ENCODE data around the gene PAX8. TPM values are rescaled to one million over a fixed set of nuclear protein-coding genes. Genes with fewer than 3 reads are reported as not detected.
A peak's percentile ranks its signal among the peaks of the same experiment; 100 is the strongest.

Gene PAX8
- total RNA-seq, 2 experiments from 2014 or later = 0.36 to 0.52 TPM

DNA sequence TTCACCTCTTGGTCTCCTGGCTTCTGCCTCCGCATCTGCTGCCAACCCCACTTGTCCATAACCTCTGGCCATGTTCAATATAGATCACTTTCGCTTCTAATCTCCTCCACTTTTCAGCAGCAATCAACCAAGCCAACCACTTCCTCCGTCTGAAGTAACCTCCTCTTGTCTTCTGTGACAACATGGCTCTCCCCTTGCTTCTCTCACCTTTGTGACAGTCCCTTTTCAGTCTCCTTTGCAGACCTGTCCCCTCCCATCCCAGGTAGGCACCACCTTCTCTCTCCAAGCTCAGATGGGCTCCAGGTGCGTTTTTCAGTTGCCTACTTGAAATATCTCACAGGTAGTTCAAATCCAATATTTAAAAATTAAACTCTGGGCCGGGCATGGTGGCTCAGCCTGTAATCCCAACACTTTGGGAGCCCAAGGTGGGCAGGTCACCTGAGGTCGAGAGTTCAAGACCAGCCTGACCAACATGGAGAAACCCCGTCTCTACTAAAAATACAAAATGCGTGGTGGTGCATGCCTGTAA is 109.7 kb downstream of the PAX8 start:
- no peaks in the 10 kb centered on the region for H3K9me3 ChIP-seq (ENCODE audit: control insufficient read depth in 1 of 2, insufficient read depth in 1 of 2, low read length in 2 of 2)
- intact Hi-C loops (cut with DNase I, micrococcal nuclease) = no loop called here
- CTCF ChIA-PET = interaction anchor here (1.3 kb wide), 1 partner anchor 31 kb away, joined by 3 read pairs; no protein-coding TSS in a partner anchor

DNA sequence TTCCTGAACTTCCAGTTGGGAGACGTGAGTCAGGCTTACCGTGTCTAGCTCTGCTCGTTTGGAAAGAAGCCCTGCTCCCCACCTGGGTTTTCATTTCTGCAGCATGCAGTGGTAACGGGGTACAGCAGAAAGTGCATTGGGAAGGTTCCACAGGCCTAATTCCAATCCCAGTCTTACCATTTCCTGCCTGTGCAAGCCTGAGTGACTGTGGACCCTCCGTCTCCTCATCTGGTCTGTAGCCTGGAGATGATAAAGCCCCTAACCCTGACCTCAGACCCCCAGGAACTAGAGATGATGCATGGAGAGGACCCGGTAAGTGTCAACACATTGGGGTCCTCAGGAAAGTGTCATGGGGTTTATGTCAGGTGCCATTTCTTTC is 110.8 kb downstream of the PAX8 start:
- H3K27me3 ChIP-seq (ENCODE audit: control insufficient read depth in 1 of 2, insufficient read depth in 2 of 2, low read length in 2 of 2) = no peaks in the 10 kb centered on the region
- no peaks in the 10 kb centered on the region for H3K9me3 ChIP-seq (ENCODE audit: control insufficient read depth in 1 of 2, insufficient read depth in 1 of 2, low read length in 2 of 2)
- peak overlapping the region; percentile 74 to 85 for H3K27ac ChIP-seq (ENCODE audit: low read depth in 1 of 2, low read length in 2 of 2)
- H3K4me3 ChIP-seq (ENCODE audit: low read length) = no peak overlapping the region
- ChIA-PET CTCF (interaction anchor here (1.0 to 2.5 kb wide), 3 partner anchors 9 to 31 kb away, joined by 3 to 7 read pairs (median 3); no protein-coding TSS in a partner anchor), POLR2A (interaction anchor here (1.5 to 3.3 kb wide), 3 partner anchors 11 to 30 kb away, joined by 3 to 27 read pairs (median 12); no protein-coding TSS in a partner anchor)
- intact Hi-C loops (cut with DNase I, micrococcal nuclease) = no loop called here
- Mint-ChIP-seq H3K9me3 (no peaks in the 10 kb centered on the region), H3K27ac (peak overlapping the region; percentile 90), H3K4me1 (ENCODE audit: low read depth) (peaks cover 73% of the 10 kb centered on the region), H3K27me3 (no peaks in the 10 kb centered on the region), H3K36me3 (ENCODE audit: low read depth) (no peaks in the 10 kb centered on the region), H3K4me3 (peak overlapping the region; percentile 74)
- TF ChIP-seq, protein P1, sequence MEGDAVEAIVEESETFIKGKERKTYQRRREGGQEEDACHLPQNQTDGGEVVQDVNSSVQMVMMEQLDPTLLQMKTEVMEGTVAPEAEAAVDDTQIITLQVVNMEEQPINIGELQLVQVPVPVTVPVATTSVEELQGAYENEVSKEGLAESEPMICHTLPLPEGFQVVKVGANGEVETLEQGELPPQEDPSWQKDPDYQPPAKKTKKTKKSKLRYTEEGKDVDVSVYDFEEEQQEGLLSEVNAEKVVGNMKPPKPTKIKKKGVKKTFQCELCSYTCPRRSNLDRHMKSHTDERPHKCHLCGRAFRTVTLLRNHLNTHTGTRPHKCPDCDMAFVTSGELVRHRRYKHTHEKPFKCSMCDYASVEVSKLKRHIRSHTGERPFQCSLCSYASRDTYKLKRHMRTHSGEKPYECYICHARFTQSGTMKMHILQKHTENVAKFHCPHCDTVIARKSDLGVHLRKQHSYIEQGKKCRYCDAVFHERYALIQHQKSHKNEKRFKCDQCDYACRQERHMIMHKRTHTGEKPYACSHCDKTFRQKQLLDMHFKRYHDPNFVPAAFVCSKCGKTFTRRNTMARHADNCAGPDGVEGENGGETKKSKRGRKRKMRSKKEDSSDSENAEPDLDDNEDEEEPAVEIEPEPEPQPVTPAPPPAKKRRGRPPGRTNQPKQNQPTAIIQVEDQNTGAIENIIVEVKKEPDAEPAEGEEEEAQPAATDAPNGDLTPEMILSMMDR (IDR thresholded peaks at IDR 0.05) = no peak
- no peak for ATAC-seq (ENCODE audit: poor library complexity)
- no peak for DNase-seq
- peaks cover 75% of the 10 kb centered on the region for H3K4me1 ChIP-seq (ENCODE audit: insufficient read depth, low read length)
- no peaks in the 10 kb centered on the region for H3K36me3 ChIP-seq (ENCODE audit: insufficient read depth, low read length)

More for the DNA sequence above, 109.7 kb downstream of the PAX8 start:
- peak overlapping the region; percentile 90 for H3K27ac Mint-ChIP-seq
- no peaks in the 10 kb centered on the region for H3K36me3 ChIP-seq (ENCODE audit: insufficient read depth, low read length)
- TF ChIP-seq, protein P1 (IDR thresholded peaks at IDR 0.05) = no peak
- H3K4me1 Mint-ChIP-seq (ENCODE audit: low read depth) = peaks cover 79% of the 10 kb centered on the region
- H3K36me3 Mint-ChIP-seq (ENCODE audit: low read depth) = peaks cover 7% of the 10 kb centered on the region
- no peaks in the 10 kb centered on the region for H3K27me3 ChIP-seq (ENCODE audit: control insufficient read depth in 1 of 2, insufficient read depth in 2 of 2, low read length in 2 of 2)
- peak overlapping the region; percentile 72 for H3K4me3 Mint-ChIP-seq
- DNase-seq (peak in 8 of 14 experiments; percentile 20 to 86 (median 46)), ATAC-seq (ENCODE audit: poor library complexity) (peak; percentile 44)
- H3K4me3 ChIP-seq (ENCODE audit: low read length) = peak overlapping the region; percentile 29
- peak overlapping the region; percentile 74 to 85 for H3K27ac ChIP-seq (ENCODE audit: low read depth in 1 of 2, low read length in 2 of 2)
- no peaks in the 10 kb centered on the region for H3K9me3 Mint-ChIP-seq
- POLR2A ChIA-PET = interaction anchor here (1.5 to 3.3 kb wide), 3 partner anchors 12 to 31 kb away, joined by 3 to 27 read pairs (median 12); no protein-coding TSS in a partner anchor
- peaks cover 86% of the 10 kb centered on the region for H3K4me1 ChIP-seq (ENCODE audit: insufficient read depth, low read length)
- no peaks in the 10 kb centered on the region for H3K27me3 Mint-ChIP-seq

DNA sequence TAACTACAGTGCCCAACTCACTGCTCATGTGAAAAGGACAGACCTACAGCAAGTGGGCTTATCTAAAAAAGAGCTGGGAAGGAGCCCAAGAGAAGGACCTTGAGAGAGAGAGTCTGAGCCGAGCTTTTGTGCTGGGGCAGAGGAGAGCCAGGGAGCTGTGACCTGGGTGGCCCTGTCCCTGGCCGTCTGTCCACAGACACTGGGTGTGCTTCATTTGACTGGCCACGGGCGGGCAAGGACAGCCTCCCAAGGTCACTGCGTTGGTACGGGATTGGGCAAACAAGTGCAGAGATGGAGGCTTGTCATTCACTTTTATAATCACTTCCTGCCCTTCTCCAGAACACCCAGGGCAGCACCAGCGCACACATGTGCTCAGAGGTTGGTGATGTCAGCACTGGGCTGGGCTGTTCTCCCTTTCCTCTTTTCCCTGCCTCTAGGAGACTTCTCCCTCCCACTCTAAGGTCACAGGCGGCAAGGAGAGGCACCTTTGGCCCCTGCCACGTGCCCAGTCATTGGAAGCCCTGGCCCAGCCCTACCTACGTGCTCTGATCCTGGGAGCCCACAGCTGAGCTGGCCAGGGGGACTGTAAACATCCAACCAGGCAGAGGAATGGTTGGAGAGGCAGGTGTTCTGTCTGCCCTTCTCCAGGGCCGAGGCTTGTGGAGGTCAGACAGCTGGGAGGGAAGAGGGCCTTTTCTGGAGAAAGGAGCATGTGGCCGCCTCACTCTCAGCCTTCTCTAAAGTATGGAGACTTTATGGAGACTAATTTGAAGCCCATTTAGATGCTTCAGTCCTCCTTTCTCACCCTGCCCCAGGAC is 111.4 kb downstream of the PAX8 start:
- Mint-ChIP-seq H3K9me3 (no peaks in the 10 kb centered on the region), H3K4me3 (peak overlapping the region; percentile 74), H3K27ac (peak overlapping the region; percentile 90), H3K27me3 (no peaks in the 10 kb centered on the region), H3K4me1 (ENCODE audit: low read depth) (peaks cover 73% of the 10 kb centered on the region), H3K36me3 (ENCODE audit: low read depth) (no peaks in the 10 kb centered on the region)
- ChIA-PET POLR2A (interaction anchor here (1.5 to 3.3 kb wide), 3 partner anchors 10 to 30 kb away, joined by 3 to 27 read pairs (median 12); no protein-coding TSS in a partner anchor), CTCF (interaction anchor here (0.7 to 2.5 kb wide), 4 partner anchors 9 to 32 kb away, joined by 3 to 7 read pairs (median 3); no protein-coding TSS in a partner anchor)
- Histone ChIP-seq H3K4me3 (ENCODE audit: low read length) (peak overlapping the region; percentile 17), H3K4me1 (ENCODE audit: insufficient read depth, low read length) (peaks cover 73% of the 10 kb centered on the region), H3K9me3 (ENCODE audit: control insufficient read depth in 1 of 2, insufficient read depth in 1 of 2, low read length in 2 of 2) (no peaks in the 10 kb centered on the region), H3K27me3 (ENCODE audit: control insufficient read depth in 1 of 2, insufficient read depth in 2 of 2, low read length in 2 of 2) (no peaks in the 10 kb centered on the region), H3K27ac (ENCODE audit: low read depth in 1 of 2, low read length in 2 of 2) (peak overlapping the region; percentile 74 to 85), H3K36me3 (ENCODE audit: insufficient read depth, low read length) (no peaks in the 10 kb centered on the region)
- intact Hi-C loops (cut with DNase I, micrococcal nuclease) = no loop called here
- peak in 8 of 14 experiments; percentile 36 to 70 (median 59) for DNase-seq
- peak; percentile 67 for ATAC-seq (ENCODE audit: poor library complexity)
- TF ChIP-seq, protein P1 (IDR thresholded peaks at IDR 0.05) = no peak
